ENCODE results near the gene CFAP46.

CFAP46 gene

DNA sequence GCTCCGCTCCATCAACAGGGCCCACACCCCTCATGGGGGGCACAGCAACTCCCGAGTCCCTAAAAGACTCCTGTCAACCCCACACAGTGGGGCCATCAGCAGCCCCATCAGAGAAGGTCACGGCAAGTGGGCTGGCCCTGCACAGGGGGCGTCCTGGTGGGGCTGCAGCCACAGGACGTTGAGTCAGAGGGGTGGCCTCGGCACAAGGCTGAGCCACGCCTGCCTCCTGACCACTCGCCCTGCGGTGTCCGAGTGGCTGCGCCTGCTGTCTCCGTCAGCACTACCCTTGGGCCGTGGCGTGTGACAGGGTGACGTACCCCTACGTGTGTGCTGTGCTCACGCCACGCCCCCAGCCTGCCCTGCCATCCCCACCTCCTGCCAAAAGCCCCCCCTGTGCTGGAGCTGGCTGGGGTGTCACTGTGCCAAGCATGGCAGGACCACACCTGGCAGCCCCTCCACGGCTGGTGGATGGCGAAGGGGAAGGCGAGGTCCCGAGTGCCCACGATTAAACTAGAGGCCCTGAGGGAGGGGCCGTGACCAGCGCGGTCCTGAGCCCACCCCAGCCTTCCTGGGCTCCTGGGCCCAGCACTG, 130.4 kb downstream of the CFAP46 start:
- no peaks in the 10 kb centered on the region for H3K9me3 ChIP-seq (ENCODE audit: control insufficient read depth in 2 of 2, low read length in 2 of 2)
- H3K36me3 ChIP-seq (ENCODE audit: control insufficient read depth in 2 of 2, insufficient read depth in 2 of 2, low read length in 2 of 2), result no peaks in the 10 kb centered on the region
- no peak overlapping the region for H3K27ac ChIP-seq (ENCODE audit: low read length)
- H3K9ac ChIP-seq (ENCODE audit: low read length in 2 of 2), result no peak overlapping the region
- H3K4me1 ChIP-seq (ENCODE audit: control insufficient read depth, insufficient read depth, low read length), result no peaks in the 10 kb centered on the region
- no peak overlapping the region for H3K4me3 ChIP-seq (ENCODE audit: low read length in 2 of 2)
- peaks cover 8 to 12% of the 10 kb centered on the region in 2 donors for H3K27me3 ChIP-seq (ENCODE audit: control insufficient read depth in 1 of 2, insufficient read depth in 2 of 2, low read length in 2 of 2)

DNA sequence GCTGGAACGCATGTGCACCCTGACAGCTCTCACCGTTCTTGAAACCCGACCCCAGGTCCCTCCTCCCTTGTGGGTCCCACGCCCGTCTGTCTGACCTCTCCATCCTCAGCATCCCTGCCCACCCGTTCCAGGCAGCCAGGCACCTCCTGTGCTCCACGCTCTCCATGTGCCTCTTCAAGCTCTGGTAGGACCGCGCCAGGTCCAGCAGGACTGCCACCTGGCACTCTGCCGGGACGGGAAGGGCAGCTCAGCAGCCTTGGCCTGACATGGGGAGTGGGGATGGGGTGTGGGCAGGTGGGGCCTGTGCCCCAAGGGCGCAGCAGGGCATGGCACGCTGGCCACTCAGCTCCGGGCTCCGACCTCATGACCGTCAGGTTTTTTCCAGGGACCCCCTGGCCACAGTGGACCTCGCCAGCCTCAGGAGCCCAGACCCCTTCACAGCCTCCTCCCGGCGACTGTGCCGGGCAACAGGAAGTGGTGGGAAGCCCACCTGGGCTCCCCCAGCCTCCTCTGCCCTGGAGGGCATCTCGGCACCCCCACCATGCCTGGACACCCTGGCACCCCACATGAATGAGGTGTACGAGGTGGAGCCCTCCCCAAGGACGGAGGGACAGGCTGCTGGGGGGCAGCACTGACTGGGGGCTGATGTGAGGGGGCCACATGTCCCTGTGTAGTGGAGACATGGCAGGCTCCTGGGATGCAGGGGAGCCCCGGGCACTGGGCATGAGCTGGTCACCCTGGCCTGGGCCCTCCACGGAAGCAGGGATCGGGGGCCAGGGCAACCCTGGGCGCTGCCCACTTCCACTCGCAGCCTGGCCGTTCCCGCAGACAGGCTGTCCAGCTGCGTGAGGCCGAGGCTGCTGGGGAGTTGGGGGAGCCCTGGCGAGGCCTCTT, 131.3 kb downstream of the CFAP46 start:
- H3K27ac ChIP-seq (ENCODE audit: low read length), result no peak overlapping the region
- H3K36me3 ChIP-seq (ENCODE audit: control insufficient read depth in 2 of 2, insufficient read depth in 2 of 2, low read length in 2 of 2), result no peaks in the 10 kb centered on the region
- H3K9me3 ChIP-seq (ENCODE audit: control insufficient read depth in 2 of 2, low read length in 2 of 2), result no peaks in the 10 kb centered on the region
- no peak overlapping the region for H3K9ac ChIP-seq (ENCODE audit: low read length in 2 of 2)
- H3K27me3 ChIP-seq (ENCODE audit: control insufficient read depth in 1 of 2, insufficient read depth in 2 of 2, low read length in 2 of 2), result peaks cover 6 to 7% of the 10 kb centered on the region in 2 donors
- no peaks in the 10 kb centered on the region for H3K4me1 ChIP-seq (ENCODE audit: control insufficient read depth, insufficient read depth, low read length)
- H3K4me3 ChIP-seq (ENCODE audit: low read length in 2 of 2), result no peak overlapping the region

DNA sequence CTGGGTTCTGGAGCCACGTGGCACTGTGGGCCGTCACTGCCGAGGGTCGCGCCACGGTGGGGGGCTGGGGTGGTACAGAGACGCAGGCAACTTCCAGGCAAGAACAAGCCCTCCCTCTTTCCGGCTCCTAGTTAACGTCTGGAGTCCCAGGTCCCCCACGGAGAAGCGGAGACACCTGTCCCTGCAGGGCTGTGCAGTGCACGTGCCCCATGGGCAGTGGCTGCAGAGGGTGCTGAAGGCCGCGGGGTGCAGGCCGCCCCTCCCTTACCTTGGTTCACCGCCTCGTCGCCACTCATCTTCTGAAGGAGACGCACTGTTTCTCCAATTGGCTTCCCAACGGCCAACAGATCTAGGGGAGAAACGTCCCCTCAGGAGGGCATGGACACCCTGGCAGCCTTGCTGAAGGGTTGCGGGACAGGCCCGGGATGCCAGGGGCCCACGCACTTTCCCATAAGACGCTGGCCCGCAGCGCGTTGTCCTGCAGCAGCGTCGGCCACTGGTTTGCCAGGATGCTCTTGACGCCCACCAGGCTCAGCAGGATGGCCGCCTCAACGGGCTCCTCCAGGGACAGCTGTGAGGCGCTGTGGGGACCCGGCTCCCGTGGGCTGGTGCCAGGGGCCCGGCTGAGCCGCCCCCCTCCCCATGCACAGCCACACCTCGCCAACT, 132.1 kb downstream of the CFAP46 start:
- no peak overlapping the region for H3K4me3 ChIP-seq (ENCODE audit: low read length in 2 of 2)
- H3K36me3 ChIP-seq (ENCODE audit: control insufficient read depth in 2 of 2, insufficient read depth in 2 of 2, low read length in 2 of 2), result no peaks in the 10 kb centered on the region
- peaks cover 6 to 7% of the 10 kb centered on the region in 2 donors for H3K27me3 ChIP-seq (ENCODE audit: control insufficient read depth in 1 of 2, insufficient read depth in 2 of 2, low read length in 2 of 2)
- H3K9ac ChIP-seq (ENCODE audit: low read length in 2 of 2), result no peak overlapping the region
- H3K27ac ChIP-seq (ENCODE audit: low read length), result no peak overlapping the region
- H3K9me3 ChIP-seq (ENCODE audit: control insufficient read depth in 2 of 2, low read length in 2 of 2), result no peaks in the 10 kb centered on the region
- no peaks in the 10 kb centered on the region for H3K4me1 ChIP-seq (ENCODE audit: control insufficient read depth, insufficient read depth, low read length)

DNA sequence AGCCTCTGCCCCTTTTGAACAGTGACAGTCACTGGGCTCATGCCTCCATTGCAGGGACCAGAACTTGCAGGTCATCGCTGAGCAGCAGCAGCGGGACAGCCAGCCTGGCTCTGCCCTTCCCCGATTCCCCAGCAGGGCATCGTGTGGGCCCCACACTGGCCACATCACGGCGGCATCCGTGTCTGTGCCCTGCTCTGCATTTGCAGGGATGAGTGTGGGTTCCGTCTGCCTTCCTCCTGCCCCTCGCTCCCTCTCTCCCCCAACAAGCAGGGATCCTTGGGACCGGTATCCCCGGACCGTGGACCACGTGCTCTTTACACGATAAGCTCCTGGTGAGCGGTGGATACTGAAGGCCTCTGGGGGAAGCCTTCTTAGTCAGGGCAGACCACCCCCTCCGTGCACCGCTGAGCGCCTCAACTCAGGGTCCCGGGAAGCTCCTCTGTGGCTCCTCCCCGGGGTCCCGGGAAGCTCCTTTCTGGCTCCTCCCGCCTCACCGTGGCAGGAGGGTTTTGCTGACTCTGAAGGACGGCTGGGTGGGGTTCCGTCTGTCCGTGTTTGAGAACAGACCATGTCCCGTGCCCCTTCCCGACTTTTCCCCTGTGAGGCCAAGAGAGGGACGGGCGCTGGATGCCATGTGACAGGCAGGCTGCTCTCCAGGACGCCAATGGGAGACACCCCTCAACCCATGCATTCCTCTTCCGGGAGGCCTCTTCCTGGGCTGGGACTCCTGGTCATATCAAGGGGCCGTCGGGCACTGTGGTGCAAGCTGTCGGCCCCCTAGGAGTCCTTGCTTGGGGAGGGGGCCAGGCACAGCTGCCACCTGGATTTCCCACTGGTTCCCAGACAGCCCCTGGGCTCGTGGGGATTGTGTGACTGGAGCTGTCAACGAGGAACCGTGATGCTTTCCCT, 132.9 kb downstream of the CFAP46 start:
- Histone ChIP-seq H3K9ac (ENCODE audit: low read length in 2 of 2) (no peak overlapping the region), H3K4me1 (ENCODE audit: control insufficient read depth, insufficient read depth, low read length) (no peaks in the 10 kb centered on the region), H3K4me3 (ENCODE audit: low read length in 2 of 2) (no peak overlapping the region), H3K27me3 (ENCODE audit: control insufficient read depth in 1 of 2, insufficient read depth in 2 of 2, low read length in 2 of 2) (peaks cover 6 to 7% of the 10 kb centered on the region in 2 donors), H3K36me3 (ENCODE audit: control insufficient read depth in 2 of 2, insufficient read depth in 2 of 2, low read length in 2 of 2) (no peaks in the 10 kb centered on the region), H3K27ac (ENCODE audit: low read length) (no peak overlapping the region), H3K9me3 (ENCODE audit: control insufficient read depth in 2 of 2, low read length in 2 of 2) (no peaks in the 10 kb centered on the region)

DNA sequence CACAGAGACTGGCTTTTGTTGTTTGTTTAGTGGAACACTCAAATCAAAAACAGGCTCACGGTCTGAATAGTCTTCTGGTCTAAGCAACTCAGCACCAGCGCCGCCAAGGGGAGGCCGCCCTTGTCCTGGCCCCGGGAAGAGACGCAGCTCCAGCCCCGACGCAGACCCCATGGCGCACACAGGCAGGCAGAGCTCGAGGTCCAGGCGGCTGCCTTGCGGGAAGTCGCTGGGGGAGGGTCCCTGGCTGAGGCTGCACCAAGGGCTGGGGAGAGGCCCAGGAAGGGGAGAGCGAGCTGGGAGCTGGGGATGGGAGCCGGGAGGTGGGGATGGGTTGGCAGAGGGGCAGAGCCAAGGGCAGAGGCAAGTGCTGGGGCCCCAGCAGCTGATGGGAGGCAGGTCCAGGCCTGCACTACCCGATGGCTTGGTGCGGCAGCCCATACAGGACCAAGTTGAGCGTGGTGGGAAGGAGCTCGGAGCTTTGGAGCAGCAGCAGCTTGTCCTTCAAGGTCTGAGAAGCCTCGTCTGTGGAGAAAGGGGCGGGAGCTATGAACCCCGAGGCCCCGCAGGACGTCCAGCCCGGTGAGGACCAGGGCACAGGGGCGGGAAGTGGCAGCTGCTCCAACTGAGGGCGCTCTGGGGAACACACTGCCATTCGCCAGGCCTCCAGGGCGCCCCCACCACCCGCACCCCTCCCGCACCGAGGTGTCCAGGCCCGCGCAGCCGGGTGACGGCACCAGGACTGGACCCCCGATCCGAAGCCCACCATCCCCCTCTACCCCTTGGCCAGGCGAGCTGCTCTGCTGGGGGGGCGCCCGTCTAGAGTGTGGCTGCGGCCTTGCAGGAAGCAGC, 133.8 kb downstream of the CFAP46 start:
- H3K9me3 ChIP-seq (ENCODE audit: control insufficient read depth in 2 of 2, low read length in 2 of 2), result no peaks in the 10 kb centered on the region
- no peak overlapping the region for H3K9ac ChIP-seq (ENCODE audit: low read length in 2 of 2)
- no peak overlapping the region for H3K27ac ChIP-seq (ENCODE audit: low read length)
- peaks cover under 1 to 4% of the 10 kb centered on the region in 2 donors for H3K27me3 ChIP-seq (ENCODE audit: control insufficient read depth in 1 of 2, insufficient read depth in 2 of 2, low read length in 2 of 2)
- H3K4me3 ChIP-seq (ENCODE audit: low read length in 2 of 2), result no peak overlapping the region
- H3K36me3 ChIP-seq (ENCODE audit: control insufficient read depth in 2 of 2, insufficient read depth in 2 of 2, low read length in 2 of 2), result no peaks in the 10 kb centered on the region
- H3K4me1 ChIP-seq (ENCODE audit: control insufficient read depth, insufficient read depth, low read length), result no peaks in the 10 kb centered on the region

DNA sequence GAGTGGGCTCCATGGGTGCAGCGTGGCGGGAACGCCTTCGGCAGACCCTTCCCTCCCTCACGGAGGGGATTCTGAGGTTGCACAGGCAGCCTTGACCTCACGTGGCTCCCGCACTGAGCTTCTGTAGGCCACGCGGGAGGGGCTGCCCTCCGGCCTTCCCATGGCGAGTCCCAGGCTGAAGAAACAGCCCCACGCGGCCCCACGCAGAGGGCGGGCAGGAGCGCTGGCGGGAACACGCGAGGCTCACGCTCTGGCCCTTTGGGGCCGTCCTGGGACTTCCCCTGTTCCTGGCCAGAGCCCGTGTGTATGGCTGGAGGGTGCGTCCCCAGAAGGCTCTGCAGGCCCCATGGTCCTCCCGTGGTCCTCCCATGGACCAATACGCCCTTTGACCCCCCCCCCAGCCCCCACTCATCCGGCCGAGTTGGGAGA, 134.7 kb downstream of the CFAP46 start:
- Histone ChIP-seq H3K36me3 (ENCODE audit: control insufficient read depth in 2 of 2, insufficient read depth in 2 of 2, low read length in 2 of 2) (no peaks in the 10 kb centered on the region), H3K9ac (ENCODE audit: low read length in 2 of 2) (no peak overlapping the region), H3K4me3 (ENCODE audit: low read length in 2 of 2) (no peak overlapping the region), H3K27me3 (ENCODE audit: control insufficient read depth in 1 of 2, insufficient read depth in 2 of 2, low read length in 2 of 2) (peaks cover 0 to 4% of the 10 kb centered on the region in 2 donors), H3K27ac (ENCODE audit: low read length) (no peak overlapping the region), H3K9me3 (ENCODE audit: control insufficient read depth in 2 of 2, low read length in 2 of 2) (no peaks in the 10 kb centered on the region), H3K4me1 (ENCODE audit: control insufficient read depth, insufficient read depth, low read length) (no peaks in the 10 kb centered on the region)

DNA sequence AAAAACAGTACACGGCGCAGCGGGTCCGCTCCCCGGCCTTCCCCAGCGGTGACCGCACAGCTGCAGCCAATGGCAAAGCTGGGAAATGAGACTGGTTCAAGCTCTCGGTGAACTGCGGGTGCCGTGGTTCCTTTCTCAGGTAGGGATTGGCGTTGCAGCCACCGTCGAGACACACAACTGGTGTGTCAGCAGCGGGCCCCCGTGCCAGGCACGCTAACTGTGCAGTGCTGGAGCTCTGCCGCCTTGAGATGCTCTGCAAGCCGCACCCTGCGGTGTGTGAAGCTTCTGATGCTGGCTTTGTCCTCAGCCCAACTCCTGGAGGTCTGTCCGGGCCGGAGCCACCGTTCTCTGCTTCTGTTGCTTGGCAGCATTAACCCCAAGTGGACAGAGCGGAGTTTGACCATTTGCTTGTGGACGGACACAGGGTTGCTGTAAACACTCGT, 135.8 kb downstream of the CFAP46 start:
- no peak overlapping the region for H3K4me3 ChIP-seq (ENCODE audit: low read length in 2 of 2)
- H3K4me1 ChIP-seq (ENCODE audit: control insufficient read depth, insufficient read depth, low read length), result no peaks in the 10 kb centered on the region
- no peak overlapping the region for H3K27ac ChIP-seq (ENCODE audit: low read length)
- H3K36me3 ChIP-seq (ENCODE audit: control insufficient read depth in 2 of 2, insufficient read depth in 2 of 2, low read length in 2 of 2), result no peaks in the 10 kb centered on the region
- H3K9me3 ChIP-seq (ENCODE audit: control insufficient read depth in 2 of 2, low read length in 2 of 2), result peaks cover 0 to 6% of the 10 kb centered on the region in 2 donors
- no peak overlapping the region for H3K9ac ChIP-seq (ENCODE audit: low read length in 2 of 2)
- no peaks in the 10 kb centered on the region for H3K27me3 ChIP-seq (ENCODE audit: control insufficient read depth in 1 of 2, insufficient read depth in 2 of 2, low read length in 2 of 2)

DNA sequence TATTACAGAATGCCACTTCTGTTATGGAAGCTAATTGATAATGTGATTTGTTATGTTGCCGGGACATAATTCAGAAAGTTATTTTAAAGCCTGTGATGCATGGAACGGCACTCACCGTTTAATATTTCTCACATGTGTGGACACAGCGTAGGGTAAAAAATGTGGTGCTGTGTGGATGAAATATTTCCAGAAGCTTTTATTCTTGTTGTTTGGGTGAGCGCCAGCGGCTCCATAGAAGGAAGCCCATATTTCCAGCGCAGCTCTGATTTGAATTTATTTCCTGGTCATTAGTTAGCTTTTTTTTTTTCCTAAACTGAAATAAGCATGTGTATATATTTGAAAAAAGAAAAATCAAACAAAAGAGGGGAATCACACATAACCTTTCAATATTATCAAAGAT, 136.3 kb downstream of the CFAP46 start:
- Histone ChIP-seq H3K4me1 (ENCODE audit: control insufficient read depth, insufficient read depth, low read length) (no peaks in the 10 kb centered on the region), H3K4me3 (ENCODE audit: low read length in 2 of 2) (no peak overlapping the region), H3K36me3 (ENCODE audit: control insufficient read depth in 2 of 2, insufficient read depth in 2 of 2, low read length in 2 of 2) (no peaks in the 10 kb centered on the region), H3K9ac (ENCODE audit: low read length in 2 of 2) (no peak overlapping the region), H3K27me3 (ENCODE audit: control insufficient read depth in 1 of 2, insufficient read depth in 2 of 2, low read length in 2 of 2) (no peaks in the 10 kb centered on the region), H3K9me3 (ENCODE audit: control insufficient read depth in 2 of 2, low read length in 2 of 2) (peaks cover 0 to 8% of the 10 kb centered on the region in 2 donors), H3K27ac (ENCODE audit: low read length) (no peak overlapping the region)

DNA sequence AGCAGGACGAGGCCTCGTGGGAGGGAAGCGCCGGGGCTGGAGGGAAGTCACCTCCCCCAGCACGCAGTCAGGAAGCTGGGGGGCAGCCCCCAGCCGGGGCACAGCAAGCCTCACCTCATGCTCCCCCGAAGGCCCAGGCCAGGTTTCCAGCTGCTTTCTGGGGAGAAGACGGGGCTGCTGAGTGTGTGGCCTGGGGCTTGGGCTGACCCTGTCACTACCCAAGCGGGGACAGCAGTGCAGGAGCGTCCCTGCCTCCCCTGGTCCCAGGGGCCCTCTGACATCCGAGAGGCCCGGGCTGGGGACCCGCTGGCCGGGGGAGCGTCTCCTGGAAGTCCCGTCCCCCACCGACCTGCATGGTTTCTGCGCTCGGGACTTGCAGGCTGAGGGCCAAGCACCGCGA, 136.8 kb downstream of the CFAP46 start:
- no peak overlapping the region for H3K4me3 ChIP-seq (ENCODE audit: low read length in 2 of 2)
- H3K36me3 ChIP-seq (ENCODE audit: control insufficient read depth in 2 of 2, insufficient read depth in 2 of 2, low read length in 2 of 2), result no peaks in the 10 kb centered on the region
- H3K27me3 ChIP-seq (ENCODE audit: control insufficient read depth in 1 of 2, insufficient read depth in 2 of 2, low read length in 2 of 2), result no peaks in the 10 kb centered on the region
- no peak overlapping the region for H3K9ac ChIP-seq (ENCODE audit: low read length in 2 of 2)
- no peaks in the 10 kb centered on the region for H3K4me1 ChIP-seq (ENCODE audit: control insufficient read depth, insufficient read depth, low read length)
- H3K27ac ChIP-seq (ENCODE audit: low read length), result no peak overlapping the region
- H3K9me3 ChIP-seq (ENCODE audit: control insufficient read depth in 2 of 2, low read length in 2 of 2), result peaks cover 0 to 8% of the 10 kb centered on the region in 2 donors
